HG03103 (cell line): ENCODE results near the gene HDAC2.
"Not testable (repeated sequence)": the region's sequence is repeated elsewhere in the genome, so short reads cannot be mapped to it uniquely, and the experiment has no call there.

ENCODE experiments used
- ATAC-seq: cut with Tn5 transposase; IDR thresholded peaks from one replicate; pipeline ENCODE4 v1.9.1; 2021; ENCODE audit warnings: low read depth; ENCODE audit not compliant: unreplicated experiment

The HDAC2 gene

DNA sequence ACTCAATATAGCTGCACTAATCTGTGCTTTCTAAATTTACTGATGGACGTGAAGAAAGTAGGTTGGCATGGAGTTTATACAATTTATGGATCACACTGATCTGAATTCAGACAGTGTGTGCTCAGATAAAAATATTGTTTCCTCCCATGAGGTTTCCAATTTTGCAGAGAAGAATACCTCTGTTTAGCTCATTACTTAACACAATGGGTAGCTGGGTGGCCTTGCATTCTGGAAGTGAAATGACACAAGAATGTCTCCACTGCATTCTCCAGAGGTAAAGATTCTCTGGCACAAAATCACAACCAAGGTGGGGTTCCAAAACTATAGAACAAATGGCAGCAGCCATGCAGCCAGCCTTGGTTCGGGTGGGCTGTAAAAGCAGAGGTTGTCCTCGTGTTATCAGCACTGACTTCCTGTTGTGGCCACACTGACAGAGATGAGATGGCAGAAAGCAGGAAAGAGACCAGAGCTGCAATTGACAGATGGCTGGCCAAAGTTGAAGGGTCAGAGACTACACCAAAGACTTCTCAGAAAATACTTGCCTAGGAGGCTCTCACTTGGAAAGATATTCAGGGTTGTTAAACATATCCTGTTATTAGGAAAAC lies 50.2 kb downstream of the HDAC2 start:
- peak; percentile 69 for ATAC-seq

DNA sequence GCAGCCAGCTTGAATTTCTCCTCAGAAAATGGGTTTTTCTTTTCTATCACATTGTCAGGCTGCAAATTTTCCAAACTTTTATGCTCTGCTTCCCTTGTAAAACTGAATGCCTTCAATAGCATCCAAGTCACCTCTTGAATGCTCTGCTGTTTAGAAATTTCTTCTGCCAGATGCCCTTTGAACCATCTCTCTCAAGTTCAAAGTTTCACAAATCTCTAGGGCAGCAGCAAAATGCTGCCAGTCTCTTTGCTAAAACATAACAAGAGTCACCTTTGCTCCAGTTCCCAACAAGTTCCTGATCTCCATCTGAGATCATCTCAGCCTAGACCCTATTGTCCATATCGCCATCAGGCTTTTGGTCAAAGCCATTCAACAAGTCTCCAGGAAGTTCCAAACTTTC lies 60.7 kb downstream of the HDAC2 start:
- ATAC-seq = not testable (repeated sequence)

DNA sequence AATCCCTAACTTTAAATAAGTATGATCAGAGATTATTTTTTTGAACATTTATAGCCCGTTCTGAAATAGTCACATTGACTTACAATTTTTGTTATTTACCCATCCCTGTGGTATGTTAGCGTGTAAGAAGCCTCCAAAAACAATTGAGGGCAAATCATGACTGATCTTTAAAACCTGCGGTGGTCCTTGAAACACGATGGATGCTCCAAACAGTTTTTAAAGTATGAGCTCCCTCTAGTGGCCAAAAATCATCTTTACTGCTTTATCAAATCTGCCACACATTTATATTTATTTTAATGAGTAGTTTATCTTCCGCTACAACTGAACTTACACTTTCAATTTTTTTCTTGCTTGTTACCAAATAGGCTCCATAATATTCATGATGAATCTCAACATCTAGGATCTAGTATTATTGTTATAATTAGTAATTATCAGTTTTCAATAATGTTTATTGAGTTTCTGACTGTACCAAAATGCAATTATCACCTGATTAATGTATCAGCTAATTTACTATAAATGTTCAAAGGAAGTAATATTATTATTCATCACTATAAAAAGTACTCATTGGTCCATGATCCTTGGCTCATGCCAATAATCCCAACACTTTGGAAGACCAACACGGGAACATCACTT lies 61.6 kb downstream of the HDAC2 start:
- no peak for ATAC-seq

DNA sequence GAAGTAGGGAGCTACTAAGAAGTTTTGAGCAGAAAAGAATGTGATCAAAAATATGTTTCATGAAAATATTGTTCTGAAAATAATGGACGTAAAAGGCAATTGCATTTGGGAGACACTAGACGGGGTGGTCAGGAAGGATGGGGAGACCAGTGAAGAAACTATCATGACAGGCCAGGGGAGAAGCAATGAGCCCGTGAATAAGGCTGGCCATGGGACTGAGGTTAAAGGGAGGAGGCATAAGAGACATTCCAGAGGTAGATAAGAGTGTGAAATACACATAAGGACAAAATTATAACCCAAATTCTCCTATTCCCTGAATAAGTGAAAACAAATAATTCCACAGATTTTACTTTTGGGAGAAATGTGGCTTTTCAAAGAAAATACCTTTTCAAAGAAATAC lies 62.1 kb downstream of the HDAC2 start:
- ATAC-seq = no peak

DNA sequence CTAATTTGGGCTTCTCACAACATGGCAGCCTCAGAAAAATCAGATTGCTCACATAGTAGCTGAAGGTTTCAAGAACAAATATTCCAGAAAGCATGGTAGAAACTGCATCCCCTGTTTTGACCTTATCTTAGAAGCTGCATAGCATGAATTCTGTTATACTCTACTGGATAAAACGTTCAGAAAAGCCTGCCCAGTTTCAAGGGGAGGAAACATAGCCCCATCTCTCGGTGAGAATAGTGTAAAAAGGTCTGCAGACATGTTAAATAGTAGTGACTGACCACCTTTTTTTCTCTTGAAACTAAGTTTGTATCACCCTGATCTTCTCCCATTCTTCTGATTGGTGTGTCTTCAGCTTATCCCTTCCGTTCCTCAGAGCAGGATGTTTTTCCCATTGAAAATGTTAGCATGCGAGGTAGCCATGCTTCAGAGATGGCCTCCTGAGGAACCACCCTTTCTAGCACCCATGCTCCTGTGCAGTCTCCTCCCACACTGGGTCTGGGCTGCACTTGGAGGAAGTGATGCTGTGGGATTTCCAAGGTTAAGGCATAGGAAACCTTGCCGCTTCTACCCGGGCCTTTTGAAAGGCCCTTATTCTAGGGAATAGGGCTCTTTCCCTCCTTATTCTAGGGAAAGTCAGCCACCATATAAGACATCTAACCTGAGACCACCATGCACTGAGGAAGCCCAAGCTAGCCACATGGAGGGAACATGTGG lies 63.7 kb downstream of the HDAC2 start:
- ATAC-seq = no peak

DNA sequence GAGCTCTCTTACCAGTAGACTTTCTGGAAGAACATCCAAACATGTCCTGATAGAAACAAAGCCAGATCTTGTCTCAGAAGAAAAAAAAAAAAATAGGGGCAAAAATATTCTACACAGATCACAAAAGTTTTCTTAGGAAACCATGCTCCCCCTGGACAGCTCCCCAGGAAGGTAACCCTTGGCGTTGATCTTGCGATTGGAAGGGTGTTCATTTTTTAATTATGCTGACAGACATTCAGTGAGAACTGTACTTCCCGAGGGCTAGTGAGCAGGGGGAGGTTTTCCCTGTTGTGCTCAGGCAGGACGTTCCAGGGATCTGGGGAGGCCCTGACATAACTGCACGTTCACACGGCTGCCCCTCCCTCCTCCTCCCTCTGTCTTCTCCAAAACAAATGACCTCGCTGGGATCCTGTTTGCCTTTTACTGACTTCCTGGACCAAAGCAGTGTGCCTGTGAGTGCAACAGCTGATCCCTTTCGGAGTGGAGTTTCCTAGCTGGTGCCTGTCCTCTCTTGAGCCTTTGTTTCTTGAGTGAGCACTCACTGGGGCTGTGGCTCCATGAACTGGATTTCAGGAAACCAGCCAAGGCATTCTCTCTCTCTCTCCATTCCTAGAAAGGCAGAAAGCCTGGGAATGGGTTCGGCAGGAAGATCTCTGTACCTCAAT lies 67.2 kb downstream of the HDAC2 start:
- no peak for ATAC-seq

DNA sequence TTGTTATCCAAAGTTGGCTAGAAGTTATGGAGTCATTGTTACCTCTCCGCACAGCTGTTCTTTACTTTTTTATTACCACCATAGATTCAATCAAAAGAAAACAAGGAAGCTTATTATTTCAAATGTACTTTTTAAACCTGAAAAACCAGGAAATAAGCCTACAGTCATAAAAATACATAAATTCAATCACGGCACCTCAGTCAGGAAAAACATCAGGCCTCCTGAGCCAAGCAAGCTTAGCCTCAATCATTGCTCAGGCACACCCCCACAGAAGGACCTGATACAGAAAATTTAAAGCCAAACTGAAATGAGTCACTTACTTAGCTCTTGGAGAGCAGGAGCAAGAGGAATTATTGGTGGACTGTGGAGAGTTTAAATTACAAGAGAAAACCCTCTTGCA lies 69.5 kb downstream of the HDAC2 start:
- no peak for ATAC-seq

DNA sequence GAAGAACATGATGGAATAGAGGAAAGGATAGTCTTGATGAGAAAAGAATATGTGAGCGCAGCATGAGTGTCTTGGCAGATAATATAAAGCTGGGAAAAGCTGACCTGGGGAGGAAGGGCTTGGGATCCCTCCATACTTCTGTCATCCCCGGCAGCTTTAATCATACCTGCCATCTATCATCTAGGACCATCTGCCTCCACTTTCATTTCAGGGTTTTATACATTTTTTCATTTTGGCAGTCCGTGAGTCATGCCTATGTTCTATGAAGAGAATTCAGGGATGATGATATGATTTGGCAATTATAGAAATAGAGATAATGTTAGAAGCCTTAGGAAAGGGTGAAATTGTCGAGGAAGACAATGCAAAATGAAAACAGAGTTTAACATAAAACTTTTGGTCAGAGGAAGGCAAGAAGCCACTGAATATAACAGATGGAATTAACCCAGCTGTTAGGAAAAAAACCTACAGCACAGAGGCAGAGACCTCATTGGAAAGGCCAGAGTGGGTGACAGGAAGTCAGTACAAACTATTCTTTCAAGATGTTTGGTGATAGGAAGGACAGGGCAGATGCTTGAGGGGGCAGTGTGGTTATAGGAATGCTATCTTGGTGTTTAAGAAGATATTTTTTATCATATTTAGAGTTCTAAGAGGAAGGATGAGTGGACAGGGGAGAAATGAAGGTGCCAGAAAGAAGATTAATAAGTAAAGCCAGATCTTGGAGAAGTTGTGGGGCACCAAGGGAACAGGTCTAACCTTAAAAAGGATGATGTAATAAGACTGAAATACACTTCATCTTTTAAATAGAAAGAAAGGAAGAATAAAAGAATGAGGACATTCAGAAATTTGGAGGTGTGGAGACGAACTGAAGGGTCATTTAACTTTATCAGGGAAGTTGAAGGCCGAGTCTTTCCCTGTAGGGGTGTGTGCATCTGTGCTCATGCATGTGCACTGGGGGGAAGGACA lies 76.0 kb downstream of the HDAC2 start:
- ATAC-seq = no peak

DNA sequence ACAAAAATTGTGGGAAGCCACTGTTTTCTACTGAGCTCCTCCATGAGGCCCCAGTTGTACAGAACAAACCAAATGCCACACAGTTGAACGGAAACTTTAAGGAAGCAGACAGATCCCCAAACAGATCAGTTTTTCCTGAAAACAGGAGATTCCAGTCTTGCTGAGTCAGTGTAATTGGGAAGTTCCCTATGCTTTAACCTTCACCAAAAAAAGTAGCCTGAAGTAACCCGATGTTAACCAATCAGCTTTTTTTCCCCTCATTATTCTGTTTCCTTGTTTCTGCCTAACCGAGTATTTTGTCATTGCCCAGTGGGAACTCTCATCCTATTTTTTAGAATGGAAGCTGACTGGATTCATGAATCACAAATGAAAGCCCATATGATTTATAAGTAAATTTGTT lies 77.1 kb downstream of the HDAC2 start:
- no peak for ATAC-seq

DNA sequence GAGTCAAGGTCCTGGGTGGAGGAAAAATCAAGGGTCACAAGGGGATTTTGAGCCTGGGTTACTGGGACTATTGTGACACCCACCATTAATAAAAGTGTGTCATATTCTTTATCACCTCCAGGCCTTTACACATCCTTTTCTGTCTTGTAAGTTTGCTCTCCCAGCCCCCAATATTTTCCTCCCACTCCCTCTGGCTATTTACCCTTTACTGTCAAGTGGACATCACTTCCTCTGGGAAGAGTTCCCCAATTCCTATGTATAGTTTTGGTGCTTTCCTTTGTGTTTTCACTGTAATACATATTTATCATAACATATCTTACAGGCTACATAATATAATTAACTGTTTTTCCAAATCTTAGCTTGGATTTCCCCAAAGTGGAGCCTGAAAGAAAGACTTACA lies 77.5 kb downstream of the HDAC2 start:
- no peak for ATAC-seq

DNA sequence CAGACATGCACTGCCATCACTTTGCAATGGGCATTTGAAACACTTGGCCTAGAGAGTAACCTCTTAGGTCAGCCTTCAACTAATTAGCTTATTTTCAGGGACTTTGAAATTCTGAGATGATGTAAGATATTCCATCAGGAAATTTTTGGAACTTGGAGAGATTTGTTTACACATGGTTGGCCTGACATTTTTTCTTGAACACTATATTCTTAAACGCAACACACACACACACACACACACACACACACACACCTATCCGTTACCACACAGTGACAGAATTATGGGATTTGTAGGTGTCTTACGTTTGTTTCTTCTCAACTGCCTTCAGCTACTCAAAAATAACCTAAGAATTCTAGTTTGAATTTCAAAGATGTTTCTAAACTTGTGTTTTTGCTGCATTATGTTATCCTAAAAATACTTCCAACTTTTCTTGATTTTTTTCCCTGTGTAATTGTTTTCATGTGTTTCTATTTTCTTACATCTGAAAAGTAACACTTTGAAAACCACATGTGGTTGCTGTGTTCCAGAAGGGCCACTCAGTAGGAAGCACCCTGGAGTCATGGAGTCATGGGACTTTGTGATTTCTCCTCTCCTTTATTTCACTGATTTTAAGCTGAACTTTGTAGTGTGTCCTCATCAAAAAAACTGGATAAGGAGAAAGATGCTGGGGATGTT lies 81.9 kb downstream of the HDAC2 start:
- no peak for ATAC-seq

DNA sequence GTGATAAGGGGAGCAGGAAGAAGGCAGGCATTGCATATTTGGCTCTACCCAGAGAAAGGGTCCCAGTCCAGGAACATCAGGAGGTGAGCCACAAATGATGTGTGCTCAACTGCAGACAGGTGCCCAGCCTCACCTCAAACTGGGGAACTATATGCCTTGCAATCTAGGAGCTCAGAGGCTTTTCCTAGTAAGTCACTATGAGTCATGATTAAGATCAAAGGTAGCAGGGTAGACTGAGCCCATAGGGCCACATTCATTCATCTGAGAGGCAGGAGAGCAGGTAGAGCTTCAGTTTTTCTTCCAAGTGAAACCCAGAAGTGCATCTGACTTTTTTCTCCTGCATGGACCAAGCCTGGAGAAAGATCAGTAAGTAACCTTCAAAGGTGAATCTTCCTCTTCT lies 82.5 kb downstream of the HDAC2 start:
- no peak for ATAC-seq

DNA sequence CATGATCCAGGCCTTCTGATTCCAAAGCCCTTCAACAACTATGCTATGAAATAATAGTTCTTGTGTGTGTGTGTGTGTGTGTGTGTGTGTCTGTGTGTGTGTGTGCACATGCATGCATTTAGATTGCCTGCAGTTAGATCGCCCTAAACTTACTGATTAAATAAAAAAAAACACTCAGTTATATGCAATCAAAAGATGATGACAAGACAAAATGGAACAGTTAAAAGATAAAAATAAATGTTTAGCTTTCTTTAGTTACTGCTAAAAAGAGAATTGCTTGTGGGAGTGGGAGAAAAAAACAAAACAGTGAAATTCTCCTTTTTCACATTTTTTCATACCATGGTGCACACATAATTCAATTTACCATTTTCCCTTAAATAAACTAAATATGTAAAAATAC lies 84.4 kb downstream of the HDAC2 start:
- ATAC-seq = no peak

DNA sequence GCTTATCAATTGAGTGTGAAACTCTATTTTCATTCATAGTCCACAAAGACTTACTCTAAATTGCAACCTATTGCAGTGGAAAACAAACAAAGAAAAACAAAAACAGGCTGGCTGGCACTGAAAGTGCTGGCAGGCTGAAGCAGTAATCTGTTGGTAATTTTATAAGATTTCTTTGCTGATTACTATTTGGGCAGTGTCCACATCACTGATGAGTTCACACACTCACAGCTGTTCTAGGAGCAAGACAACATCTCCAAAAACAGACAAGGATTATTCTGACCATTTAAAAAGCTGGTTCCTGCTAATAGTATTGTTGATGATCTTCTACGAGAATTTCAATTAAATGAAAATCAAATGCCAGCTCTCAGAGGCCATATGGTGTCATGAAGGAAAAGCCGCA lies 86.9 kb downstream of the HDAC2 start:
- no peak for ATAC-seq
